Upper lobe of right lung (tissue), 1 donor: Measurements from ENCODE around the gene AK8. TPM values are rescaled to one million over a fixed set of nuclear protein-coding genes. Genes with fewer than 3 reads are reported as not detected.
A peak's percentile ranks its signal among the peaks of the same experiment; 100 is the strongest.

Experiments used
- ATAC-seq: fragments of 200-7000 bp; cut with Tn5 transposase; one replicate; pipeline ENCODE4 v1.9.1; 2020; ENCODE audit warnings: mild to moderate bottlenecking, moderate library complexity
- DNase-seq: peaks from one replicate; pipeline ENCODE4 v3.0.0-alpha.2; 2020
- H3K27ac ChIP-seq: fragments of 200-600 bp; one replicate; pipeline ENCODE4 v1.8.0; 2022
- H3K27me3 ChIP-seq: fragments of 200-600 bp; one replicate; pipeline ENCODE4 v1.8.0; 2022; ENCODE audit warnings: mild to moderate bottlenecking
- H3K36me3 ChIP-seq: fragments of 200-600 bp; one replicate; pipeline ENCODE4 v1.8.0; 2022
- H3K4me1 ChIP-seq: fragments of 200-600 bp; one replicate; pipeline ENCODE4 v1.8.0; 2022
- H3K4me3 ChIP-seq: fragments of 200-600 bp; one replicate; pipeline ENCODE4 v1.8.0; 2022; ENCODE audit warnings: mild to moderate bottlenecking
- H3K9me3 ChIP-seq: fragments of 200-600 bp; one replicate; pipeline ENCODE4 v1.8.0; 2022
- CTCF ChIP-seq: fragments of 200-600 bp; IDR thresholded peaks from one replicate; pipeline ENCODE4 v1.8.0; 2022; ENCODE audit warnings: antibody characterized with exemption
- intact Hi-C: fragments of 100-400 bp; cut with DNase I; formaldehyde crosslinking; loops from one replicate; pipeline ENCODE4 v1.11.0; 2022
- total RNA-seq: library from RNA; stranded (reverse); fragmentation: NEBNext Ultra II Directional; extraction: Animal tissue kit (Norgen Biotek cat#: 25700); gene quantifications from one replicate; pipeline ENCODE4 v1.2.1, GENCODE V29; 2021
- donor health status: DM: no; HTN: yes; CAD: no; lungs with severe emphysema.

The AK8 gene
- total RNA-seq, 1 donor from 2014 or later = 0.55 TPM

- TF ChIP-seq CTCF = no peak
- Histone ChIP-seq H3K27me3 (no peaks in the 10 kb centered on the region), H3K4me1 (peaks cover 5% of the 10 kb centered on the region), H3K4me3 (no peak overlapping the region), H3K36me3 (no peaks in the 10 kb centered on the region), H3K9me3 (no peaks in the 10 kb centered on the region), H3K27ac (no peak overlapping the region)
- peak; percentile 42 for DNase-seq
- no peak for ATAC-seq
- intact Hi-C loops = no loop called here
Measured at GRCh38 chr9:132823370-132824145, 54.5 kb downstream of the AK8 start.

DNA sequence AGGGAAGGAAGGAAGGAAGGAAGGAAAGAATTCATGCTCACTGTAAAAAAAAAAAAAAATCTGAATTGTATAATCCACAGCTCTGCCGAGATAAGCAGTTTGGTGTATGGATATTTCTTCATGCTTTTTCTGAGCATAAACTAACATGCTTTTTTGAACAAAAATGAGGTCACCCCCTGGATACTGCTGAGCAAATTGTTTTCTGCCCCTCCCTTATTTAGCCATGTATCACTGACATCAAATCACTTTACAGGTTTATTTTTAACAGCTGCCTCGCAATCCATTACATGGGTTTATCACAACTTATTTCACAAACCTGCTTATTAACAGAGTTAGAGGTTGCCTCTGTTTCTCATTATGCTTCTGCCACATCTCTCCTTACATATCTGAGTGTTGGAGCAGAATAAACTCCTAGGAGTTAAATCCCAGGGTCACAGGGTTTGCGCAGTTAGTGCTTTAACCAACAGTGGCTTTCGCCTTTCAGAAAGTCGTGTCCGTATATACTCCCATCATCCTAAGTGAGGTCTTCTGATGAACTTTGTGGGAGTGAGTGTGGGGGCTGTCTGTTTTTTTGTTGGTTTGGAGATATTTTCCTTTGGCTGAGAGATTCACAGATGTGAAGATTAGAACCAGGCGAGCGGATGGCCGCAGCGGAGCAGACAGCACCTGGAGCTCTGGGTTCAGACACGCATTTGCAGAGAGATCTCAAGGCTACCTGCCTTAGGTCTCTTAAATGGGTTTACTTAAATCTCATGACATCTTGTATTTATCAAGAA is 57.7 kb downstream of the AK8 start:
- Histone ChIP-seq H3K9me3 (no peaks in the 10 kb centered on the region), H3K27me3 (no peaks in the 10 kb centered on the region), H3K4me3 (no peak overlapping the region), H3K36me3 (no peaks in the 10 kb centered on the region), H3K27ac (no peak overlapping the region), H3K4me1 (no peaks in the 10 kb centered on the region)
- ATAC-seq (no peak), DNase-seq (no peak)
- no peak for TF ChIP-seq CTCF
- intact Hi-C loops = no loop called here

GRCh38 chr9:132818588-132818987 is 59.5 kb downstream of the AK8 start:
- intact Hi-C loops = no loop called here
- H3K27ac ChIP-seq = no peak overlapping the region
- H3K36me3 ChIP-seq = no peaks in the 10 kb centered on the region
- TF ChIP-seq CTCF = no peak
- no peaks in the 10 kb centered on the region for H3K27me3 ChIP-seq
- no peak for ATAC-seq
- H3K9me3 ChIP-seq = no peaks in the 10 kb centered on the region
- DNase-seq = no peak
- no peak overlapping the region for H3K4me3 ChIP-seq
- no peaks in the 10 kb centered on the region for H3K4me1 ChIP-seq

GRCh38 chr9:132814937-132815336 is 63.1 kb downstream of the AK8 start:
- DNase-seq (no peak), ATAC-seq (no peak)
- Histone ChIP-seq H3K27ac (no peak overlapping the region), H3K9me3 (no peaks in the 10 kb centered on the region), H3K27me3 (no peaks in the 10 kb centered on the region), H3K4me1 (no peaks in the 10 kb centered on the region), H3K4me3 (no peak overlapping the region), H3K36me3 (no peaks in the 10 kb centered on the region)
- TF ChIP-seq CTCF = no peak
- intact Hi-C loops = no loop called here

- no peak overlapping the region for H3K4me3 ChIP-seq
- no peak for TF ChIP-seq CTCF
- DNase-seq = no peak
- H3K4me1 ChIP-seq = no peaks in the 10 kb centered on the region
- no peak overlapping the region for H3K27ac ChIP-seq
- no peak for ATAC-seq
- intact Hi-C loops = no loop called here
- H3K36me3 ChIP-seq = no peaks in the 10 kb centered on the region
- H3K9me3 ChIP-seq = no peaks in the 10 kb centered on the region
- H3K27me3 ChIP-seq = no peaks in the 10 kb centered on the region
Measured at GRCh38 chr9:132813115-132813771, 64.8 kb downstream of the AK8 start.
